Ectodermal cell (in vitro differentiated cells): Measurements from ENCODE around the gene GRM3. TPM values are rescaled to one million over a fixed set of nuclear protein-coding genes. Genes with fewer than 3 reads are reported as not detected.
"Not testable (repeated sequence)": the region's sequence is repeated elsewhere in the genome, so short reads cannot be mapped to it uniquely, and the experiment has no call there.

ENCODE experiments used
- H3K27ac ChIP-seq: 2 replicates; pipeline ENCODE4 v1.7.0; 2013; ENCODE audit warnings: mild to moderate bottlenecking, low read depth, low read length; ENCODE audit not compliant: insufficient read depth, poor library complexity, severe bottlenecking
- H3K27me3 ChIP-seq: 2 replicates; pipeline ENCODE4 v1.7.0; 2013; ENCODE audit warnings: mild to moderate bottlenecking, low read length; ENCODE audit not compliant: insufficient read depth, control insufficient read depth, poor library complexity, severe bottlenecking
- H3K36me3 ChIP-seq: one replicate; pipeline ENCODE4 v1.7.0; 2013; ENCODE audit warnings: low read length; ENCODE audit not compliant: control insufficient read depth, insufficient read depth
- H3K4me1 ChIP-seq: one replicate; pipeline ENCODE4 v1.7.0; 2013; ENCODE audit warnings: low read length; ENCODE audit not compliant: control insufficient read depth, insufficient read depth
- H3K4me3 ChIP-seq: 2 replicates; pipeline ENCODE4 v1.7.0; 2013; ENCODE audit warnings: low read depth, low read length, control low read depth; ENCODE audit not compliant: insufficient read depth
- H3K9me3 ChIP-seq: 2 replicates; pipeline ENCODE4 v1.7.0; 2013; ENCODE audit warnings: mild to moderate bottlenecking, low read length, moderate library complexity; ENCODE audit not compliant: control insufficient read depth
- WGBS, 2 experiments: methylation state at CpG; one replicate each; pipeline ENCODE4 v1.1.7; 2013; ENCODE audit warnings: missing lambda C conversion rate in 2 of 2; 5-methylcytosine and 5-hydroxymethylcytosine counted together
- polyA plus RNA-seq, 4 experiments: library from polyadenylated mRNA; stranded (reverse); fragments of 50-300 nt; gene quantifications; one replicate each; pipeline ENCODE4 v1.2.3, GENCODE V29; 2013

Gene GRM3
- polyA plus RNA-seq (2013, experiment 1 of 4), result 12.6 TPM
- polyA plus RNA-seq (2013, experiment 2 of 4), result 13.4 TPM
- 10.3 TPM for polyA plus RNA-seq (2013, experiment 3 of 4)
- 9.8 TPM for polyA plus RNA-seq (2013, experiment 4 of 4)

DNA sequence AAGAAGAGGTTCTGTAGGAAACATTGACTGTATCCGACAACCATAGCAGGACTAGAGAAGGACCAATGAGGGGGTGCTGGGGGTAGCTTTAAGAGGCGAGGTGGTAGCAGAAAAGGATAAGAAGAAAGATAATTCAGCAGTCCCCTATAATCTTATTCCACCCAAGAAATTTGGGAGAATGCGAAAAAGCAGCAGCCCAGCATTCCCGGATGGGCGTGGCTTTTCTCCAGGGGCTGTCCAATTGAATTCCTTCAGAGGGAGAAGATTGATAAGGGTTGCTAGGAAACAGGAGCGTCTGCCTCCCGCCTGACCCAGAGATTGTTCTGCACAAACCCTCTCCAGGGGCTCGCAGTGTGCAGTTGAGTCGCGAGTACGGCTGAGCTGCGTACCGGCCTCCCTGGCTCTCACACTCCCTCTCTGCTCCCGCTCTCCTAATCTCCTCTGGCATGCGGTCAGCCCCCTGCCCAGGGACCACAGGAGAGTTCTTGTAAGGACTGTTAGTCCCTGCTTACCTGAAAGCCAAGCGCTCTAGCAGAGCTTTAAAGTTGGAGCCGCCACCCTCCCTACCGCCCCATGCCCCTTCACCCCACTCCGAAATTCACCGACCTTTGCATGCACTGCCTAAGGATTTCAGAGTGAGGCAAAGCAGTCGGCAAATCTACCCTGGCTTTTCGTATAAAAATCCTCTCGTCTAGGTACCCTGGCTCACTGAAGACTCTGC is at the start of gene GRM3:
TSS of gene GRM3 (plus strand) at position 349 of the 721 bp plus-strand sequence. CDS start 121,237 bp downstream, outside the sequence.
- Histone ChIP-seq H3K27me3 (peaks cover 10% of the 10 kb centered on the region), H3K9me3 (no peaks in the 10 kb centered on the region), H3K4me1 (no peaks in the 10 kb centered on the region), H3K27ac (peak within 1 kb of the TSS; percentile 61), H3K4me3 (peak within 1 kb of the TSS; percentile 59), H3K36me3 (no peaks in the 10 kb centered on the region)
- 1 to 2% methylated on average over 22 to 23 of the region's 23 CpGs for WGBS, 2 experiments

DNA sequence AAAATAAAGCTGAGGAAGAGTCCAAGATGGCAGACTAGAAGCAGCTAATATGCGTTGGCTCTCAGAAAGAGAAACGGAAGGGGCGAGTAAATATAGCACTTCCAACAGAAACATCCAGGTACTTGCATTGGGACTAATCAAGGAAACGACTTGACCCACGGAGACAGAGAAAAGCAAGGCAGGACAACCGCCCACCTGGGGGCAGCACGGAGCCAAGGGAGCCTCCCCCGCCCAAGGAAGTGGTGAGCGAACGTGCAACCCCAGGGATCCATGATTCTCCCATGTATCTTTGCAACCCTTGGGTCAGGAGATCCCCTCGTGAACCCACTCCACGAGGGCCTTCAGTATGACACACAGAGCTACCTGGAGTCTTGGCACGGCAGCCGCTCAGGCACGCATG is 45.4 kb upstream of the GRM3 start:
- Histone ChIP-seq H3K4me3 (no peak overlapping the region), H3K27me3 (no peaks in the 10 kb centered on the region), H3K9me3 (no peaks in the 10 kb centered on the region), H3K4me1 (no peaks in the 10 kb centered on the region), H3K27ac (no peak overlapping the region), H3K36me3 (no peaks in the 10 kb centered on the region)
- WGBS, 2 experiments, result 65 to 67% methylated on average over 15 of the region's 15 CpGs

DNA sequence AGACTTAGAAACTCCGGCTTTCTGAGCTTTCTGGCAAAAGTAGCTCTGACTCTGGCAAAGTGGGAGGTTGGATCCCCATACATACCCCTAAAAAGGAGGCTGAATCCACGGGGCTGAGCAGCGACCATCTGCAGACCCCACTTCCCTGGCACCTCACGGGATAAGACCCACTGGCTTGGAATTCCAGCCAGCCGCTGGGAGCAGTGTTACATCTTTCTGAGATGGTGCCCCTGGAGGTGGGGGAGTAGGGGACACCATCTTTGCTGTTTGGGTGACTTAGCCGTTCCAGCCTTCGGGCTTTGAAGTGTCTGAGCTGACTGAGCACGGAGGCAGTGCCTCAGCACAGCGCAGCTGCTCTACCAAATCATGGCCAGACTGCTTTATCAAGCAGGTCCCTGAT is 45.0 kb upstream of the GRM3 start:
- no peak overlapping the region for H3K27ac ChIP-seq
- no peaks in the 10 kb centered on the region for H3K9me3 ChIP-seq
- no peaks in the 10 kb centered on the region for H3K36me3 ChIP-seq
- no peak overlapping the region for H3K4me3 ChIP-seq
- no peaks in the 10 kb centered on the region for H3K27me3 ChIP-seq
- 95% methylated on average over 9 of the region's 9 CpGs for WGBS, 2 experiments
- H3K4me1 ChIP-seq, result no peaks in the 10 kb centered on the region

DNA sequence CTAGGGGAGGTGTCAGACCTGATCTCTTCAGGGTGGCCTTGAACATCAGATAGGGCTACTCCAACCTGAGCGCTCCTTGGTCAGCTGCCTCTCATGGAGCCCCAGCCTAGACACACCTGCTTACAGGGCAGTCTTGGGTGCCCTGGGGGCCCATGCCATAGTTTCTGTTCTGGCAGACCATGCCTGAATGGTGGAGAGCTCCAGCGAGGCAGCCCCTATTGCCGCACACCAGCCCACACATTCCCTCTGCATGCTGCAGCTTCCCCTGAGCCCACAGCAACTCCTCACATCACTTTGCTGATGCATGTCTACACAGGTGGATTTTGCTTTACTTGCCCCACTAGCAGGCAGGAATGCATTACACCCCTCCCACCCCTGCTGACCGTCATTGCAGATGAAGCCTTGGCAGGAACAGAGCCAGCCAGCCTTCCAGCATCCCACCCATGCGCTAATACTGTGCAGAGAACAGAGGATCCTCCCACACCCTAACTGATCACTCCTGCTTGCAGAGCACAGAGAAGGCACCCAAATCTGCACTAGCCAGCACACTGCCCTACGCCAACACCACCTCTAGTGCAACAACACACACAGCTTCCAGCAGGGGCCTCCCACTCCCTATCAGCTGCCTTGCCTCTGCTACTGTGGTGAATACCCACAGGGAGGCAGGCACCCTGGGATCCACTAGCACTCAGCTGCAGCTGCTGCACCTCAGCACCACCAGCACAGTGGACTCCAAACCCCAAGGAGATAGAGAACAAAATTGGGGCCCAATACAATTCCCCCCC is 43.0 kb upstream of the GRM3 start:
- Histone ChIP-seq H3K9me3 (no peaks in the 10 kb centered on the region), H3K27me3 (no peaks in the 10 kb centered on the region), H3K4me1 (no peaks in the 10 kb centered on the region), H3K36me3 (no peaks in the 10 kb centered on the region), H3K27ac (no peak overlapping the region), H3K4me3 (no peak overlapping the region)
- WGBS, 2 experiments, result 87 to 92% methylated on average over 6 of the region's 6 CpGs

DNA sequence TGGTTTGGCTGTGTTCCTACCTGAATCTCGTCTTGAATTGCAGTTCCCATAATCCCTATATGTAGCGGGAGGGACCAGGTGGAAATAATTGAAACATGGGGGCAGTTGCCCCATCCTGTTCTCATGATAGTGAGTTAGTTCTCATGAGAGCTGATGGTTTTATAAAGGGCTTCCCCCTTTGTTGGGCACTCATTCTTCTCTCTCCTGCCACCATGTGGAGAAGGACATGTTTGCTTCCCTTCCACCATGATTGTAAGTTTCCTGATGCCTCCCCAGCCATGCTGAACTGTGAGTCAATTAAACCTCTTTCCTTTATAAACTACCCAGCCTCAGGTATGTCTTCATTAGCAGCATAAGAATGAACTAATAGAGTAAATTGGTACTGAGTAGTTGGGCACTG is 28.0 kb upstream of the GRM3 start:
- WGBS, 2 experiments, result 91 to 94% methylated on average over 2 of the region's 2 CpGs
- not testable (repeated sequence) for H3K9me3 ChIP-seq

DNA sequence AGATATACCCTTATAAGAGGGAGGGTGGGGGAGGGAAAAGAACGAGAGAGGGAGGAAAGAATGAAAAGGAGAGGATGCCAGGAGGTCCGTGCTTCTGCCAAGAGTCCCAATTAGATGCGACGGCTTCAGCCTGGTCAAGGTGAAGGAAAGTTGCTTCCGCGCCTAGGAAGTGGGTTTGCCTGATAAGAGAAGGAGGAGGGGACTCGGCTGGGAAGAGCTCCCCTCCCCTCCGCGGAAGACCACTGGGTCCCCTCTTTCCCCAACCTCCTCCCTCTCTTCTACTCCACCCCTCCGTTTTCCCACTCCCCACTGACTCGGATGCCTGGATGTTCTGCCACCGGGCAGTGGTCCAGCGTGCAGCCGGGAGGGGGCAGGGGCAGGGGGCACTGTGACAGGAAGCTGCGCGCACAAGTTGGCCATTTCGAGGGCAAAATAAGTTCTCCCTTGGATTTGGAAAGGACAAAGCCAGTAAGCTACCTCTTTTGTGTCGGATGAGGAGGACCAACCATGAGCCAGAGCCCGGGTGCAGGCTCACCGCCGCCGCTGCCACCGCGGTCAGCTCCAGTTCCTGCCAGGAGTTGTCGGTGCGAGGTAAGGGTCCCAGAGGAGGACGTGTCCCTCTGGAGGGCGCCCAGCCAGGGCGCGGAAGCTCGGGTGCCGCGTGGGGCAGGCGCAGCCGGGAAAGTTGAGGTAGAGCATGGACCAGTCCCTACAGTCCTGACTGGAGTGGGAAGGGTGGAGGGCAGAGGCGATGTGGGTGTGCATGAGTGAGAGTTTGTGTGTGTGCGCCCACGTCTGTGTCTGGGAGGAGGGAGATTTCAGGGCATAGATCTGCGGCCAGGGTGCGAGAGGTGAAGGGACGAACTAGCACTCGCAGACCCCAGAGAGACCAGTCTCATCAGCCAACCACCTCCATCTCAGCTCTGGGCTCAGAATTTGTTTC is 844 bp downstream of the GRM3 start:
- Histone ChIP-seq H3K27me3 (peaks cover 10% of the 10 kb centered on the region), H3K36me3 (no peaks in the 10 kb centered on the region), H3K9me3 (no peaks in the 10 kb centered on the region), H3K4me3 (peak overlapping the region; percentile 59), H3K27ac (peak overlapping the region; percentile 61), H3K4me1 (no peaks in the 10 kb centered on the region)
- WGBS, 2 experiments, result 2% methylated on average over 42 of the region's 42 CpGs

More for the DNA sequence above, 28.0 kb upstream of the GRM3 start:
- not testable (repeated sequence) for H3K27ac ChIP-seq, H3K36me3 ChIP-seq, H3K27me3 ChIP-seq, H3K4me1 ChIP-seq, H3K4me3 ChIP-seq

DNA sequence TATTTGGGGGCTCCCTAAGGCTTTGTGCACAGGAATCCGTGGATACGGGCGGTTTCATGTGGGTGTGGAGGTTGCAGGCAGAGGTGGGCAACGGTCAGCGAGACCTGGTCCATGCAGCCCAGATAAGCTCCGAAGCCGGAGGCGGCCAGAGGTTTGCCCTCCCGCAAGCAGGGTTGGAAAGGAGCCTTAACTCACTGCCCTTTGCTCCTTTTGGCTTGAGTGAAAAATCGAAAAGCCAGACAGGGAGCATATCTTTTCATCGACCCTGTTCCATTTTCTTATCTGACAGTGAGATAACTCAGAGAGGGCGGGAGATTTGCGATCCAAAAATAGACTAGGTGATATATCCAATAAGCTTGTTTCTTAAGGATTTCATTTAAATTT is 1.5 kb downstream of the GRM3 start:
- 10 to 19% methylated on average over 11 to 13 of the region's 13 CpGs for WGBS, 2 experiments
- Histone ChIP-seq H3K36me3 (no peaks in the 10 kb centered on the region), H3K27ac (no peak overlapping the region), H3K4me1 (no peaks in the 10 kb centered on the region), H3K4me3 (peak overlapping the region; percentile 59), H3K9me3 (no peaks in the 10 kb centered on the region), H3K27me3 (peaks cover 10% of the 10 kb centered on the region)

DNA sequence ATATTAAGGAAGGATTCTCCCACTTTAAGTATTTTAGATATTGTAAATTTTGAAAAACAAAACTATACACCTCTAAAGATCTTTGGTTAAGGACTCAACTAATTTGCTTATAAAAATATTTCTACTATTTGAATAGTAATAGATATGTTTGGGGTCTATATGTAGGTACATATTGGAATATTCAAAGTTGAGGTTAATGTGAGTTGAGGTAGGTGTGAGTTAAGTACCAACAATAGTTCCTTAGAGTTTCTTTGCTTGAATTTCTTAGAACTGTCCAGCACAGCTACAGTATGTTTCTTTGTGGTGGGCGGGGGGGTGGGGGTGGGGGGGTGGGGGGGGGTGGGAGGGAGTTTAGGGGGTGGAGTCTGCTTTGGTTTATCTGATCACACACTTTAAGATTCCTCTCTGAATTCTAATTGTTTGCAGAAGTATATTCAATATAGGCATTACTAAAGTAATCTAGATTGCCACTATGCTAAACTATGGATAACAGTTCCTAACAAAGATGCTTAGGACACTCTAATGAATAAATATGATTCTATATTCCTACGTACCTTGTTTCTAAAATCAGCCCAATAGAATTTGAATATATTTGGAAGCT is 2.1 kb downstream of the GRM3 start:
- H3K27ac ChIP-seq, result no peak overlapping the region
- H3K4me1 ChIP-seq, result no peaks in the 10 kb centered on the region
- H3K27me3 ChIP-seq, result peaks cover 10% of the 10 kb centered on the region
- H3K36me3 ChIP-seq, result no peaks in the 10 kb centered on the region
- peak overlapping the region; percentile 59 for H3K4me3 ChIP-seq
- H3K9me3 ChIP-seq, result no peaks in the 10 kb centered on the region
- no CpG with 5 or more reads among the region's 2 CpGs for WGBS, 2 experiments

DNA sequence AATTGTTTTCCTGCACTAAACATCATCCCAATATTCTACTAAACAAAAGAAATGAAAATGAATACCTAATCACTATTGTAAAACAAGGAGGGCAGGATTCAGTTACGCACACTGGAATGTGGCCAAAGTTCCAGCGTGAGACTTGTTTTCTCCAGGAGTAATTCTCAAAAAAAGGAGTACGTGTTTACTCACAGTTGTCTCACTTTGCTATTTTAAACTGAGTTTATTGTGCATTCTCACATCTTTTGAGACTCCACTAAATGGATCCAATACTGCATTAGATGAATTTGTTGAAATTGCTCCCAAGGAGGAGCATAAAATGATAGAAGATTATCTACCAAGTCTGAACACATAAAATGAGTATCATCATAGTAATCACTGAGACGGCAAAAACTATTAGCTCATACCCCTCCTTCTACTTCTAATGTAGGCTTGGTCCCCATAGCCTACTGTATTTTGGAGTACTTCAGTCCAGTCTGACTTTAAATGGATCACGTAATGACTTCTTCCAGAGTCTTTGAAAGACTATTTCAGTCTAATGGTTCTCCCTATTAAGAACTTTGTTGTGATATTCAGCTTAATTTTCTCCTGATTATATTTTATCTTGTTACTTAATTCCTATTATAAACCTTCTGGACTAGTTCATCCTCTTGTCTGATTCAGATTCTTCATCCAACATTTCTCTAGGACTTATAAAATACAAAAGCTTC is 3.8 kb downstream of the GRM3 start:
- Histone ChIP-seq H3K4me3 (no peak overlapping the region), H3K4me1 (peaks cover 4% of the 10 kb centered on the region), H3K27ac (no peak overlapping the region), H3K9me3 (no peaks in the 10 kb centered on the region), H3K36me3 (no peaks in the 10 kb centered on the region), H3K27me3 (peaks cover 10% of the 10 kb centered on the region)
- WGBS, 2 experiments, result 77 to 86% methylated on average over 4 to 5 of the region's 5 CpGs
